GM12891 (cell line): ENCODE data around the gene TMEM45A.

Source experiments
- DNase-seq: peaks from one replicate; pipeline ENCODE4 v3.0.0; 2011; ENCODE audit warnings: low spot score; ENCODE audit not compliant: insufficient read length
- FAIRE-seq: peaks from 2 replicates; lab custom pipeline; 2011; peaks lifted over from hg19 to GRCh38; lab: Jason Lieb, UNC
- PAX5 ChIP-seq: IDR thresholded peaks from 2 replicates; pipeline ENCODE4 v1.6.1; 2011; ENCODE audit warnings: low read length, moderate library complexity, mild to moderate bottlenecking; ENCODE audit not compliant: insufficient read depth, severe bottlenecking
- POLR2A ChIP-seq: IDR thresholded peaks from 2 replicates; pipeline ENCODE4 v1.6.1; 2011; ENCODE audit warnings: low read depth, low read length, control low read depth
- POLR2AphosphoS5 ChIP-seq: IDR thresholded peaks from 2 replicates; pipeline ENCODE4 v1.6.1; 2011; ENCODE audit warnings: low read depth, low read length, control low read depth
- POU2F2 ChIP-seq: IDR thresholded peaks from 2 replicates; pipeline ENCODE4 v1.6.1; 2011; ENCODE audit warnings: low read depth, mild to moderate bottlenecking, control low read depth, low read length, moderate library complexity
- SPI1 ChIP-seq: IDR thresholded peaks from 2 replicates; pipeline ENCODE4 v1.6.1; 2011; ENCODE audit warnings: low read depth, low read length, control low read depth
- TAF1 ChIP-seq: IDR thresholded peaks from 2 replicates; pipeline ENCODE4 v1.6.1; 2011; ENCODE audit warnings: low read depth, low read length, control low read depth

TMEM45A gene

GRCh38 chr3:100584101-100584660, 91.8 kb downstream of the TMEM45A start:
- FAIRE-seq: no peak
- no peak for TF ChIP-seq TAF1
- no peak for TF ChIP-seq POLR2AphosphoS5
- TF ChIP-seq SPI1: no peak
- TF ChIP-seq PAX5: no peak
- no peak for TF ChIP-seq POLR2A
- no peak for TF ChIP-seq POU2F2
- DNase-seq: no peak

- TF ChIP-seq POLR2AphosphoS5 (no peak), POU2F2 (no peak), SPI1 (no peak), TAF1 (no peak), PAX5 (no peak), POLR2A (no peak)
- DNase-seq (no peak), FAIRE-seq (no peak)
Observed at GRCh38 chr3:100586832-100587231, 94.4 kb downstream of the TMEM45A start.

- FAIRE-seq (no peak), DNase-seq (no peak)
- TF ChIP-seq TAF1 (no peak), POLR2A (no peak), POLR2AphosphoS5 (no peak), PAX5 (no peak), POU2F2 (no peak), SPI1 (no peak)
Observed at GRCh38 chr3:100588251-100588650, 95.8 kb downstream of the TMEM45A start.

- FAIRE-seq: peak; percentile 84
- TF ChIP-seq SPI1 (no peak), TAF1 (no peak), POU2F2 (no peak), PAX5 (no peak), POLR2A (no peak), POLR2AphosphoS5 (no peak)
- DNase-seq: no peak
Observed at GRCh38 chr3:100590114-100590839, 97.9 kb downstream of the TMEM45A start.

- TF ChIP-seq POU2F2: no peak
- TF ChIP-seq POLR2A: no peak
- TF ChIP-seq PAX5: no peak
- DNase-seq (no peak), FAIRE-seq (no peak)
Observed at GRCh38 chr3:100590840-100591147, 98.4 kb downstream of the TMEM45A start.

- FAIRE-seq: no peak
- no peak for DNase-seq
- TF ChIP-seq PAX5: no peak
- no peak for TF ChIP-seq TAF1
- TF ChIP-seq POLR2AphosphoS5: no peak
Observed at GRCh38 chr3:100591411-100591810, 99.0 kb downstream of the TMEM45A start.

GRCh38 chr3:100600181-100601042, 108.0 kb downstream of the TMEM45A start:
- no peak for DNase-seq
- FAIRE-seq: no peak
- no peak for TF ChIP-seq PAX5
- no peak for TF ChIP-seq POLR2A

- DNase-seq (no peak), FAIRE-seq (peak; percentile 52)
- TF ChIP-seq POLR2A (no peak), PAX5 (no peak), TAF1 (no peak), POLR2AphosphoS5 (no peak), SPI1 (0 out of 2 replicates have a peak, but pooled peaks have one; percentile 47)
Observed at GRCh38 chr3:100602506-100603444, 110.4 kb downstream of the TMEM45A start.

- DNase-seq: no peak
- TF ChIP-seq POLR2A (no peak), POU2F2 (no peak), POLR2AphosphoS5 (no peak), PAX5 (no peak), SPI1 (no peak), TAF1 (no peak)
- FAIRE-seq: peak; percentile 59
Observed at GRCh38 chr3:100603469-100603868, 111.0 kb downstream of the TMEM45A start.
